Gastroesophageal sphincter (tissue), 3 donors: ENCODE results near the gene OTUD6A.

ENCODE experiments used
- EP300 ChIP-seq: sonication (generic); formaldehyde crosslinking; IDR thresholded peaks from one replicate; pipeline ENCODE4 v1.6.1; 2017; ENCODE audit warnings: antibody characterized with exemption, mild to moderate bottlenecking
- POLR2AphosphoS5 ChIP-seq: sonication (generic); formaldehyde crosslinking; IDR thresholded peaks from one replicate; pipeline ENCODE4 v1.6.1; 2017; ENCODE audit warnings: antibody characterized with exemption
- TF ChIP-seq, protein P1 (sequence below), 4 experiments: fragments of 200-600 bp in 2 of 4; fragments of 450-650 bp in 2 of 4; sonication (generic) in 1 of 4; IDR thresholded peaks; one replicate each; pipeline ENCODE4 v1.5.1; 2017 to 2019; ENCODE audit warnings: antibody characterized with exemption in 4 of 4, mild to moderate bottlenecking in 2 of 4, moderate library complexity in 2 of 4

DNA sequence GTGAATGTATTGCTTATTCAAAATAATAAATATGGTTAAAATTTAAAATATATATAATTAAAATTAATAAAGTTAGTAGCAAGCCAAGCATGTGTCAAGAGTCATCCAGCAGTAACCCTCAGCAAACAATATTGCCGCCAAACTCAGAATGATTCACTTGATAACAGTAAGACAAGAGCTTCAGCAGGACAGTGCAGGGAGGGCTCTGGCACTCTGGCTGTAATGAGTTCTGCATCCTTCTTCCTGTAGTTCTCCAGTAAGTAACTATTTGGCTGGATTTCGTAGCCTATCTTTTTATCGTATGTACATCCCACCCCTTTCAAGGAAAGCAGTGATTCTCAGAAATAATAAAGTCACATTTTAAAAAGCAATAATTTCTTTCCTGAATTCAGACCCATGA is 17.6 kb downstream of the OTUD6A start:
- TF ChIP-seq, protein P1, sequence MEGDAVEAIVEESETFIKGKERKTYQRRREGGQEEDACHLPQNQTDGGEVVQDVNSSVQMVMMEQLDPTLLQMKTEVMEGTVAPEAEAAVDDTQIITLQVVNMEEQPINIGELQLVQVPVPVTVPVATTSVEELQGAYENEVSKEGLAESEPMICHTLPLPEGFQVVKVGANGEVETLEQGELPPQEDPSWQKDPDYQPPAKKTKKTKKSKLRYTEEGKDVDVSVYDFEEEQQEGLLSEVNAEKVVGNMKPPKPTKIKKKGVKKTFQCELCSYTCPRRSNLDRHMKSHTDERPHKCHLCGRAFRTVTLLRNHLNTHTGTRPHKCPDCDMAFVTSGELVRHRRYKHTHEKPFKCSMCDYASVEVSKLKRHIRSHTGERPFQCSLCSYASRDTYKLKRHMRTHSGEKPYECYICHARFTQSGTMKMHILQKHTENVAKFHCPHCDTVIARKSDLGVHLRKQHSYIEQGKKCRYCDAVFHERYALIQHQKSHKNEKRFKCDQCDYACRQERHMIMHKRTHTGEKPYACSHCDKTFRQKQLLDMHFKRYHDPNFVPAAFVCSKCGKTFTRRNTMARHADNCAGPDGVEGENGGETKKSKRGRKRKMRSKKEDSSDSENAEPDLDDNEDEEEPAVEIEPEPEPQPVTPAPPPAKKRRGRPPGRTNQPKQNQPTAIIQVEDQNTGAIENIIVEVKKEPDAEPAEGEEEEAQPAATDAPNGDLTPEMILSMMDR (IDR thresholded peaks at IDR 0.05) = no peak
- TF ChIP-seq POLR2AphosphoS5 = no peak
- no peak for TF ChIP-seq EP300
